Upper lobe of left lung (tissue), 6 donors: ENCODE measurements around the gene TPRG1. TPM values are rescaled to one million over a fixed set of nuclear protein-coding genes. Genes with fewer than 3 reads are reported as not detected.

Experiments used
- ATAC-seq, 2 donors: fragments of 200-7000 bp; cut with Tn5 transposase; one replicate each; pipeline ENCODE4 v1.9.1; 2022; ENCODE audit warnings: mild to moderate bottlenecking in 2 of 2, moderate library complexity in 2 of 2; ENCODE audit not compliant: low FRiP score in 2 of 2
- DNase-seq, 2 donors: peaks; one replicate each; pipeline ENCODE4 v3.0.0-alpha.2; 2019 to 2020
- H3K27ac ChIP-seq, 4 donors: fragments of 200-600 bp; sonication (generic); one replicate each; pipeline ENCODE4 v1.5.1; 2016 to 2019
- H3K27me3 ChIP-seq, 4 donors: fragments of 200-600 bp; sonication (generic); one replicate each; pipeline ENCODE4 v1.5.1; 2017 to 2019
- H3K36me3 ChIP-seq, 4 donors: fragments of 200-600 bp; sonication (generic); one replicate each; pipeline ENCODE4 v1.5.1; 2016 to 2019
- H3K4me1 ChIP-seq, 4 donors: fragments of 200-600 bp; sonication (generic); one replicate each; pipeline ENCODE4 v1.5.1; 2018 to 2019
- H3K4me3 ChIP-seq, 4 donors: fragments of 200-600 bp; sonication (generic); one replicate each; pipeline ENCODE4 v1.5.1; 2017 to 2019; ENCODE audit warnings: mild to moderate bottlenecking in 2 of 4, moderate library complexity in 1 of 4
- H3K9me3 ChIP-seq, 4 donors: fragments of 200-600 bp; sonication (generic); one replicate each; pipeline ENCODE4 v1.5.1; 2018 to 2019
- EP300 ChIP-seq, 4 donors: sonication (generic); formaldehyde crosslinking; IDR thresholded peaks; one replicate each; pipeline ENCODE4 v1.5.1; 2017; ENCODE audit warnings: antibody characterized with exemption in 4 of 4, control low read depth in 2 of 4
- POLR2A ChIP-seq, 4 donors: fragments of 450-650 bp; IDR thresholded peaks; one replicate each; pipeline ENCODE4 v1.5.1; 2016 to 2017; ENCODE audit warnings: antibody characterized with exemption in 4 of 4, mild to moderate bottlenecking in 2 of 4
- POLR2AphosphoS5 ChIP-seq, 2 donors: sonication (generic); formaldehyde crosslinking; IDR thresholded peaks; one replicate each; pipeline ENCODE4 v1.5.1; 2017; ENCODE audit warnings: antibody characterized with exemption in 2 of 2
- whole genome bisulfite sequencing, 2 donors: methylation state at CpG; one replicate each; pipeline ENCODE4 v1.1.5; 2017 to 2018; 5-methylcytosine and 5-hydroxymethylcytosine counted together
- total RNA-seq, 6 donors: library from RNA; depleted of rRNA in 4 of 6; stranded (reverse); fragments of >200 nt in 4 of 6; gene quantifications; one replicate each; pipeline versions ENCODE4 v1.1.0 to v1.2.1, GENCODE V29; 2016 to 2021
- TF ChIP-seq, protein P1 (sequence below), 6 experiments: fragments of 450-650 bp in 4 of 6; fragments of 200-600 bp in 2 of 6; sonication (generic) in 2 of 6; IDR thresholded peaks; one replicate each; pipeline ENCODE4 v1.5.1; 2016 to 2019; ENCODE audit warnings: antibody characterized with exemption in 6 of 6
- donor health status: DM: no; HTN: no; CAD: no; lungs with moderate emphysema.
- donor health status: DM: no; HTN: yes; CAD: no; lungs with severe emphysema.

The TPRG1 gene
- total RNA-seq, 6 donors from 2014 or later = 12.8 to 76.5 (median 25.9) TPM

DNA sequence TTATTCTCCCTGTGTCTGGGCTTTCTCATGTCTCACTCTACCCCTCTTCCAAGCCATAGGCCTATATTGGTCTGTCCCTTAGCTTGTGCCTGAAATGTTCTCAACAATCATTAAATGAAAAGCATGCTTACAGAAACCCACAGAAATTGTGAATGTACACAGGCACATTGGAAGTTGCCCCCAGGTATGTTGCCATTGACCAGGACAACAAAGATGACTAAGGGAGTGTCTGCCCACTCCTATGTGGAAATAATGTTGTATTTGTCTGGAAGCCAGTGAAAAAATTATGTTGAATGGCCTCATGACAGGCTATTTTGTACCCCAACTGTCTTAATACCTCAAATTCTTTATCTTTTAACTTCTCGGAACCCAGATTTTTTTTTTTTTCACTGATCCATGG, 102.0 kb downstream of the TPRG1 start:
- H3K9me3 ChIP-seq = no peaks in the 10 kb centered on the region
- no peaks in the 10 kb centered on the region for H3K36me3 ChIP-seq
- H3K27ac ChIP-seq = no peak overlapping the region
- no peak overlapping the region for H3K4me3 ChIP-seq
- H3K27me3 ChIP-seq = no peaks in the 10 kb centered on the region
- 89 to 98% methylated on average over 1 of the region's 1 CpG for WGBS, 2 donors
- H3K4me1 ChIP-seq = peaks cover 0 to 12% (median 7%) of the 10 kb centered on the region in 4 donors
- no peak for ATAC-seq
- no peak for DNase-seq
- TF ChIP-seq, protein P1, sequence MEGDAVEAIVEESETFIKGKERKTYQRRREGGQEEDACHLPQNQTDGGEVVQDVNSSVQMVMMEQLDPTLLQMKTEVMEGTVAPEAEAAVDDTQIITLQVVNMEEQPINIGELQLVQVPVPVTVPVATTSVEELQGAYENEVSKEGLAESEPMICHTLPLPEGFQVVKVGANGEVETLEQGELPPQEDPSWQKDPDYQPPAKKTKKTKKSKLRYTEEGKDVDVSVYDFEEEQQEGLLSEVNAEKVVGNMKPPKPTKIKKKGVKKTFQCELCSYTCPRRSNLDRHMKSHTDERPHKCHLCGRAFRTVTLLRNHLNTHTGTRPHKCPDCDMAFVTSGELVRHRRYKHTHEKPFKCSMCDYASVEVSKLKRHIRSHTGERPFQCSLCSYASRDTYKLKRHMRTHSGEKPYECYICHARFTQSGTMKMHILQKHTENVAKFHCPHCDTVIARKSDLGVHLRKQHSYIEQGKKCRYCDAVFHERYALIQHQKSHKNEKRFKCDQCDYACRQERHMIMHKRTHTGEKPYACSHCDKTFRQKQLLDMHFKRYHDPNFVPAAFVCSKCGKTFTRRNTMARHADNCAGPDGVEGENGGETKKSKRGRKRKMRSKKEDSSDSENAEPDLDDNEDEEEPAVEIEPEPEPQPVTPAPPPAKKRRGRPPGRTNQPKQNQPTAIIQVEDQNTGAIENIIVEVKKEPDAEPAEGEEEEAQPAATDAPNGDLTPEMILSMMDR (IDR thresholded peaks at IDR 0.05) = no peak
- TF ChIP-seq POLR2A (IDR thresholded peaks at IDR 0.05) (no peak), POLR2AphosphoS5 (IDR thresholded peaks at IDR 0.05) (no peak), EP300 (IDR thresholded peaks at IDR 0.05) (no peak)

DNA sequence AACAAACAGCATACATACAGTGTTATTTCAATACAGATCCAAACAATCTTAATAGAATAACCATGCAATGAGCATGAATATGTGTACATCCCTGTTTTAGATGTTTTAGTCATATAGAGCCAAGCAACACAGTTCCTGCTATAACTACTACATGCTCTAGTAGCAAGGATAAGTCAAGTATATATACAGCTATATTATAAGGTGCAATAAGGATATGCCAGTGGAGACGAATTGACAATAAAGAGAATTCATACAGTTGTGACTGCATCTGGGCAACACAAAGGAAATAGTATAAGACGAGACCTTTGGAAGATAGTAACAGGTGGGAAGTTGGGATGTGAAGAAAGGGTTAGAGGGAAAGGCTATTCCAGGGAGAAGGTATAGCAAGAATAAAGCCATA, 103.4 kb downstream of the TPRG1 start:
- Histone ChIP-seq H3K4me1 (peaks cover 0 to 12% (median 7%) of the 10 kb centered on the region in 4 donors), H3K36me3 (no peaks in the 10 kb centered on the region), H3K9me3 (no peaks in the 10 kb centered on the region), H3K27me3 (no peaks in the 10 kb centered on the region), H3K27ac (no peak overlapping the region), H3K4me3 (no peak overlapping the region)
- ATAC-seq (no peak), DNase-seq (no peak)
- 87 to 94% methylated on average over 2 of the region's 2 CpGs for WGBS, 2 donors
- TF ChIP-seq POLR2A (IDR thresholded peaks at IDR 0.05) = no peak
- TF ChIP-seq, protein P1 (IDR thresholded peaks at IDR 0.05) = no peak
- no peak for TF ChIP-seq EP300 (IDR thresholded peaks at IDR 0.05)
- no peak for TF ChIP-seq POLR2AphosphoS5 (IDR thresholded peaks at IDR 0.05)

DNA sequence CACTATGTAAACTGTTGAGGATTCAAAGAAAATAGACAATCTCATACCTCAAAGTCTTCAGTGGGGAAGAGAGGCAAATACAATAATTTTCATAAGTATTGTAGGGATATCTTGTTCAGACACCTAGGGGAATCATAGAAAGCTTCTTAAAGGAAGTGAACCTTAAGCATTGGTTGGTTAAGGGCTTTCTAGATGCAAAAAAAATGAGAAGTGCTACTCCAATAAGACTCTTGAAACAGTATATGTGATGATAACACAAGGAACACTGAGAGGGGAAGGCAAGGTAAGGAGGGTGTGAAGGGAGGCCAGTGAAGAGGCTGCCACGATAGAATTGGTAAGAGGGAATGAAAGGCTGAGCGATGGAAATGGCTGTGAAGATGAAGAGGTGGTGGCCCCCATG, 104.1 kb downstream of the TPRG1 start:
- ATAC-seq = no peak
- no peak for DNase-seq
- H3K36me3 ChIP-seq = no peaks in the 10 kb centered on the region
- no peak for TF ChIP-seq EP300 (IDR thresholded peaks at IDR 0.05)
- TF ChIP-seq, protein P1 (IDR thresholded peaks at IDR 0.05) = no peak
- no peak for TF ChIP-seq POLR2AphosphoS5 (IDR thresholded peaks at IDR 0.05)
- TF ChIP-seq POLR2A (IDR thresholded peaks at IDR 0.05) = no peak
- peaks cover 0 to 12% (median 7%) of the 10 kb centered on the region in 4 donors for H3K4me1 ChIP-seq
- 73 to 74% methylated on average over 2 of the region's 2 CpGs for WGBS, 2 donors
- no peaks in the 10 kb centered on the region for H3K9me3 ChIP-seq
- H3K4me3 ChIP-seq = no peak overlapping the region
- H3K27ac ChIP-seq = no peak overlapping the region
- no peaks in the 10 kb centered on the region for H3K27me3 ChIP-seq

DNA sequence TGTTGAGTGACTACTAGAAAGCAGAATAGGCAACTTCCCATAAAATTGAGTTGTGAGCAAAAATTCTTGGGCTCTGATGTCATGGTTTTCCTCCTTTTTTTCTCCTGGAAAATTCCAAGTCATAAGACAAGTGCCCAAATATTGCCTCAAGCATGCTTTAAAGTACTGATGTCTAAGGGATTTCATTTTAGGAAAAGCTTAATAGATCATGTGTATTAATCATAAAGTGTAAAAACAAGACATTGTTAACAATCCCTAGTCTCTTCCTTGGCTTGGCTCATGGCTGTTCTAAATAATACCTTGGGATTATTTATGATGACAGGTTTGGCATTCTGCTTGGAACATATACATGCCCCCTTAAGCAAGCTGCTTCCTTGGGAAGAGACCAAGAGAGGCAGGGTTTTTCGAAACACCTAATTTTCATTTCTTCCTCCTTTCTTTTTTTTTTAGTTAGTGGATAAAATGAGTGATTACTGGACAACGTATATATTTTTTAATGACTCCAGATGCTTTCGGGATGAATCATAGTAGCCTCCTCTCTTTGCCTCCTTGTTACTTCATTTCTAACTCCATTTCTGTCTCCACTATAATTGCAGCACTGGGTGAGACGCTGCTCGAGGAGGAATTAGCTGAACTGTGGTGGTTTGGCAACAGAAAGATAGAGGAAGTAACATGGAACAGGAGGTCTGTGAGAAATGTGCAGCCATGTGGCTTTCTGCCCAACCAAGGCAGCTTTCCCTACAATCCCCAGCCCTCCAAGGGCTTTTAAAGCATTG, 104.9 kb downstream of the TPRG1 start:
- WGBS, 2 donors = 35% methylated on average over 5 of the region's 5 CpGs
- H3K27me3 ChIP-seq = no peaks in the 10 kb centered on the region
- no peaks in the 10 kb centered on the region for H3K36me3 ChIP-seq
- DNase-seq = peak in 1 of 2 donors; percentile 23
- peaks cover 0 to 12% (median 7%) of the 10 kb centered on the region in 4 donors for H3K4me1 ChIP-seq
- TF ChIP-seq POLR2AphosphoS5 (IDR thresholded peaks at IDR 0.05) (no peak), EP300 (IDR thresholded peaks at IDR 0.05) (no peak), POLR2A (IDR thresholded peaks at IDR 0.05) (no peak)
- TF ChIP-seq, protein P1 (IDR thresholded peaks at IDR 0.05) = no peak
- H3K27ac ChIP-seq = no peak overlapping the region
- peak; percentile 45 to 91 for ATAC-seq
- no peak overlapping the region for H3K4me3 ChIP-seq
- no peaks in the 10 kb centered on the region for H3K9me3 ChIP-seq

DNA sequence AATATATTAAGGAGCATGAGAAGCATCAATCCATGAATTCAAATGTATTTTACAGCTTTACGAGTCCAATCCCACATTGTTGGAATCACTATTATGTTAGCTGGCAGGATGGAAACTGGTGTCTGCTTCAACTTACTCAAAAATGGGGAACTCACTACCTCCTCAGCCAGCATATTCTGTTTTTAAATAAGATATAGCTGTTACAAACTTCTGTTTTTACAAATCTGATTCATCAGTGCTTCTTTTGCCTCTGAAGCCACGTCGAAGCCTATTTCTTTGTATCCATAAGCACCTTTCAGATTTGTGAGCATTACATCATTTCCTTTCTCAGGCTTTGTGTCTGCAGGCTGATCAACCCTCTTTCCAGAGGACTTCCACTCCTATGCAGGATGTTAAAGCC, 105.9 kb downstream of the TPRG1 start:
- no peaks in the 10 kb centered on the region for H3K9me3 ChIP-seq
- H3K27me3 ChIP-seq = no peaks in the 10 kb centered on the region
- H3K36me3 ChIP-seq = no peaks in the 10 kb centered on the region
- no peak for TF ChIP-seq POLR2A (IDR thresholded peaks at IDR 0.05)
- TF ChIP-seq, protein P1 (IDR thresholded peaks at IDR 0.05) = no peak
- TF ChIP-seq EP300 (IDR thresholded peaks at IDR 0.05) = no peak
- TF ChIP-seq POLR2AphosphoS5 (IDR thresholded peaks at IDR 0.05) = no peak
- ATAC-seq (peak in 1 of 2 donors; percentile 26), DNase-seq (no peak)
- no peak overlapping the region for H3K4me3 ChIP-seq
- 58 to 59% methylated on average over 3 of the region's 3 CpGs for WGBS, 2 donors
- H3K27ac ChIP-seq = no peak overlapping the region
- peaks cover 0 to 12% (median 7%) of the 10 kb centered on the region in 4 donors for H3K4me1 ChIP-seq
